ENCODE data around the gene BCL11B. TPM values are rescaled to one million over a fixed set of nuclear protein-coding genes. Genes with fewer than 3 reads are reported as not detected.

The BCL11B gene
- total RNA-seq, 1 experiment from 2014 or later = 0.84 TPM

- Mint-ChIP-seq H3K4me1 (ENCODE audit: insufficient read depth, unreplicated experiment) (no peaks in the 10 kb centered on the region), H3K9me3 (ENCODE audit: unreplicated experiment) (no peaks in the 10 kb centered on the region), H3K36me3 (ENCODE audit: insufficient read depth, unreplicated experiment) (no peaks in the 10 kb centered on the region), H3K27me3 (ENCODE audit: insufficient read depth, unreplicated experiment) (peaks cover 15% of the 10 kb centered on the region), H3K4me3 (ENCODE audit: unreplicated experiment) (no peak overlapping the region), H3K27ac (ENCODE audit: low read depth, unreplicated experiment) (no peak overlapping the region)
- BruUV-seq (replicated peaks) = no TSS peak
- ChIA-PET POLR2A (interaction anchor here (1.4 kb wide), 1 partner anchor 14 kb away, joined by 3 read pairs; no protein-coding TSS in a partner anchor), CTCF (no interaction called here)
- no peak for DNase-seq (ENCODE audit: unreplicated experiment)
- TF ChIP-seq CTCF (IDR thresholded peaks at IDR 0.05; ENCODE audit: unreplicated experiment) = no peak
- intact Hi-C loops (cut with micrococcal nuclease) = no loop called here
Measured at GRCh38 chr14:99141236-99141635, 130.8 kb downstream of the BCL11B start.

GRCh38 chr14:99138999-99139865 is 132.8 kb downstream of the BCL11B start:
- ChIA-PET CTCF (interaction anchor here (0.6 to 1.1 kb wide), 3 partner anchors 10 to 1597 kb away, joined by 3 to 4 read pairs (median 3); no protein-coding TSS in a partner anchor), POLR2A (no interaction called here)
- intact Hi-C loops (cut with micrococcal nuclease) = no loop called here
- H3K27me3 Mint-ChIP-seq (ENCODE audit: insufficient read depth, unreplicated experiment) = peaks cover 15% of the 10 kb centered on the region
- H3K4me3 Mint-ChIP-seq (ENCODE audit: unreplicated experiment) = no peak overlapping the region
- no peak for DNase-seq (ENCODE audit: unreplicated experiment)
- H3K9me3 Mint-ChIP-seq (ENCODE audit: unreplicated experiment) = no peaks in the 10 kb centered on the region
- no peaks in the 10 kb centered on the region for H3K4me1 Mint-ChIP-seq (ENCODE audit: insufficient read depth, unreplicated experiment)
- H3K27ac Mint-ChIP-seq (ENCODE audit: low read depth, unreplicated experiment) = no peak overlapping the region
- TF ChIP-seq CTCF (IDR thresholded peaks at IDR 0.05; ENCODE audit: unreplicated experiment) = no peak
- no peaks in the 10 kb centered on the region for H3K36me3 Mint-ChIP-seq (ENCODE audit: insufficient read depth, unreplicated experiment)
- no TSS peak for BruUV-seq (replicated peaks)

GRCh38 chr14:99137913-99138571 is 134.0 kb downstream of the BCL11B start:
- Mint-ChIP-seq H3K36me3 (ENCODE audit: insufficient read depth, unreplicated experiment) (no peaks in the 10 kb centered on the region), H3K27me3 (ENCODE audit: insufficient read depth, unreplicated experiment) (peaks cover 15% of the 10 kb centered on the region), H3K9me3 (ENCODE audit: unreplicated experiment) (no peaks in the 10 kb centered on the region), H3K4me3 (ENCODE audit: unreplicated experiment) (no peak overlapping the region), H3K27ac (ENCODE audit: low read depth, unreplicated experiment) (no peak overlapping the region), H3K4me1 (ENCODE audit: insufficient read depth, unreplicated experiment) (peaks cover 8% of the 10 kb centered on the region)
- no TSS peak for BruUV-seq (replicated peaks)
- no peak for TF ChIP-seq CTCF (IDR thresholded peaks at IDR 0.05; ENCODE audit: unreplicated experiment)
- ChIA-PET POLR2A (no interaction called here), CTCF (interaction anchor here (0.6 to 1.1 kb wide), 2 partner anchors 9 to 1596 kb away, joined by 3 to 4 read pairs; no protein-coding TSS in a partner anchor)
- DNase-seq (ENCODE audit: unreplicated experiment) = no peak
- intact Hi-C loops (cut with micrococcal nuclease) = no loop called here

GRCh38 chr14:99137001-99137700 is 134.8 kb downstream of the BCL11B start:
- intact Hi-C loops (cut with micrococcal nuclease) = no loop called here
- peaks cover 15% of the 10 kb centered on the region for H3K27me3 Mint-ChIP-seq (ENCODE audit: insufficient read depth, unreplicated experiment)
- no peak overlapping the region for H3K4me3 Mint-ChIP-seq (ENCODE audit: unreplicated experiment)
- CTCF ChIA-PET = no interaction called here
- no peaks in the 10 kb centered on the region for H3K9me3 Mint-ChIP-seq (ENCODE audit: unreplicated experiment)
- H3K36me3 Mint-ChIP-seq (ENCODE audit: insufficient read depth, unreplicated experiment) = no peaks in the 10 kb centered on the region
- no TSS peak for BruUV-seq (replicated peaks)
- H3K4me1 Mint-ChIP-seq (ENCODE audit: insufficient read depth, unreplicated experiment) = peaks cover 8% of the 10 kb centered on the region
- POLR2A ChIA-PET = interaction anchor here (0.7 kb wide), 1 partner anchor 16 kb away, joined by 4 read pairs; no protein-coding TSS in a partner anchor
- TF ChIP-seq CTCF (IDR thresholded peaks at IDR 0.05; ENCODE audit: unreplicated experiment) = no peak
- no peak overlapping the region for H3K27ac Mint-ChIP-seq (ENCODE audit: low read depth, unreplicated experiment)
- DNase-seq (ENCODE audit: unreplicated experiment) = no peak

All from MCF 10A (cell line).